Embryonic facial prominence (tissue), 1 donor: Measurements from ENCODE around the gene DOCK3.
"Not testable (repeated sequence)": the region's sequence is repeated elsewhere in the genome, so short reads cannot be mapped to it uniquely, and the experiment has no call there.

Experiments
- DNase-seq: peaks from one replicate; pipeline ENCODE4 v3.0.0-alpha.2; 2016; ENCODE audit errors: extremely low spot score

DOCK3 gene

GRCh38 chr3:50804376-50804775 lies 129.6 kb downstream of the DOCK3 start:
- not testable (repeated sequence) for DNase-seq

GRCh38 chr3:50805321-50805720 lies 130.6 kb downstream of the DOCK3 start:
- DNase-seq: no peak

GRCh38 chr3:50806031-50806430 lies 131.3 kb downstream of the DOCK3 start:
- no peak for DNase-seq

GRCh38 chr3:50806806-50807205 lies 132.1 kb downstream of the DOCK3 start:
- DNase-seq: no peak

- no peak for DNase-seq
Measured at GRCh38 chr3:50807266-50807665, 132.5 kb downstream of the DOCK3 start.

- DNase-seq: no peak
Measured at GRCh38 chr3:50811893-50812292, 137.2 kb downstream of the DOCK3 start.

- no peak for DNase-seq
Measured at GRCh38 chr3:50815844-50816243, 141.1 kb downstream of the DOCK3 start.

- no peak for DNase-seq
Measured at GRCh38 chr3:50816894-50817293, 142.2 kb downstream of the DOCK3 start.

GRCh38 chr3:50817756-50818529 lies 143.2 kb downstream of the DOCK3 start:
- no peak for DNase-seq

GRCh38 chr3:50819882-50820281 lies 145.2 kb downstream of the DOCK3 start:
- DNase-seq: no peak

GRCh38 chr3:50825841-50826240 lies 151.1 kb downstream of the DOCK3 start:
- no peak for DNase-seq

GRCh38 chr3:50830451-50830850 lies 155.7 kb downstream of the DOCK3 start:
- DNase-seq: no peak

GRCh38 chr3:50831009-50831408 lies 156.3 kb downstream of the DOCK3 start:
- DNase-seq: not testable (repeated sequence)

- DNase-seq: no peak
Measured at GRCh38 chr3:50840983-50841489, 166.3 kb downstream of the DOCK3 start.

- no peak for DNase-seq
Measured at GRCh38 chr3:50848308-50848707, 173.6 kb downstream of the DOCK3 start.

- DNase-seq: no peak
Measured at GRCh38 chr3:50850639-50851511, 176.1 kb downstream of the DOCK3 start.

GRCh38 chr3:50853936-50854335 lies 179.2 kb downstream of the DOCK3 start:
- no peak for DNase-seq

- DNase-seq: no peak
Measured at GRCh38 chr3:50862221-50862620, 187.5 kb downstream of the DOCK3 start.

- DNase-seq: no peak
Measured at GRCh38 chr3:50873376-50874157, 198.8 kb downstream of the DOCK3 start.

GRCh38 chr3:50874876-50875275 lies 200.1 kb downstream of the DOCK3 start:
- not testable (repeated sequence) for DNase-seq

- no peak for DNase-seq
Measured at GRCh38 chr3:50876947-50877346, 202.2 kb downstream of the DOCK3 start.

GRCh38 chr3:50882733-50883132 lies 208.0 kb downstream of the DOCK3 start:
- not testable (repeated sequence) for DNase-seq
